Limb (tissue), 2 donors: Measurements from ENCODE around the gene SLC12A6.

Experiments
- DNase-seq, 2 donors: peaks; one replicate each; pipeline ENCODE4 v3.0.0-alpha.2; 2016; ENCODE audit errors: extremely low spot score in 2 of 2

The SLC12A6 gene

DNA sequence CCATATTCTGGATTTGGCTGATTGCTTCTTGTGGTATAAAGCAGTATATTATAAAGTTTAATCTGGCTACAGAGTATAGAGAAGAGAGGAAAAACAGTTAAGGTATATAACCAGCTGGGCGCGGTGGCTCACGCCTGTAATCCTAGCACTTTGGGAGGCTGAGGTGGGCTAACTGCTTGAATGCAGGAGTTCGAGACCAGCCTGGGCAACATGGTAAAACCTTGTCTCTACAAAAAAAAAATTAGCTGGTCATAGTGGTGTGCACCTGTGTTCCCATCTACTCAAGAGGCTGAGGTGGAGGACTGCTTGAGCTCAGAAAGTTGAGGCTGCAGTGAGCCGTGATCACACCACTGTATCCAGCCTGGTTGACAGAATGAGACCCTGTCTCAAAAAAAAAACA is 7.3 kb downstream of the SLC12A6 start:
- no peak for DNase-seq

- DNase-seq = no peak
These were observed 8.6 kb downstream of the SLC12A6 start for GRCh38 chr15:34329006-34329405.

DNA sequence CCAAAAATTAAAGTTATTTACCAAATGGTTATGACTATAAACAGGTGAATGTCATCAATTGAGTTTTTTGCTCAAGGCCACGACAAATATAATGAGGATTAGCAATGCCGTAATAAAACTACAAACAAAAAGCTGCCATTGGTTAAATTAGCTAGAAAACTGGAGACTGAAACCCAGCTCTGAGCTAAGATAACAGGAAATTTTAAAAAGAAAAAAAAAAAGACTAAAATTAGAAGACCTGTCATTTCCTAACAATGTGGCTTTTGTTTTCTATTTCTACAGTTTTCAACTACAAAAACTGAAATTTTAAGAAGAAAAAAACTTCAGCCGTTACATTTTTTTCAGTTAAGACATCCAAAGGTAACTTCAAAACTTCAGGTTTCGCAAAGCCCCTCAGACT is 9.7 kb downstream of the SLC12A6 start:
- DNase-seq = no peak

- no peak for DNase-seq
These were observed 12.2 kb downstream of the SLC12A6 start for GRCh38 chr15:34325368-34325767.

DNA sequence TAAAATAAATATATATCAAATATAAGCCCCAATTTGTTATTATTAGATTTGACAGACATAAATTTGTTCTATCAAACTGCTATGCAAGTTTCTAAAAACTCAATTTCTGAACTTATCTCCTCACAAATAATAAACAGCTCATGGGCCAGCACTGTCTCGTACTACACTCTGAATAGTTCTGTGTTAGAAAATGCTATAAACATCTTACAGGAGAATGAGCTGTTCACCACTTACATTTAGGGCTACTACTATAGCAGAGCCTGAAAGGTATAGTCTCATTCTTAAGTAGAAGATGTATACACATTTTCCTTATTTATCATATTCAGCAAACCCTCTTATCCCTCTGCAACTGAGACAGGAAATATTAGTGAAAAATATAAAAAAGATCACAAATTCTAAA is 12.6 kb downstream of the SLC12A6 start:
- no peak for DNase-seq

- no peak for DNase-seq
These were observed 14.4 kb downstream of the SLC12A6 start for GRCh38 chr15:34323217-34323616.

DNA sequence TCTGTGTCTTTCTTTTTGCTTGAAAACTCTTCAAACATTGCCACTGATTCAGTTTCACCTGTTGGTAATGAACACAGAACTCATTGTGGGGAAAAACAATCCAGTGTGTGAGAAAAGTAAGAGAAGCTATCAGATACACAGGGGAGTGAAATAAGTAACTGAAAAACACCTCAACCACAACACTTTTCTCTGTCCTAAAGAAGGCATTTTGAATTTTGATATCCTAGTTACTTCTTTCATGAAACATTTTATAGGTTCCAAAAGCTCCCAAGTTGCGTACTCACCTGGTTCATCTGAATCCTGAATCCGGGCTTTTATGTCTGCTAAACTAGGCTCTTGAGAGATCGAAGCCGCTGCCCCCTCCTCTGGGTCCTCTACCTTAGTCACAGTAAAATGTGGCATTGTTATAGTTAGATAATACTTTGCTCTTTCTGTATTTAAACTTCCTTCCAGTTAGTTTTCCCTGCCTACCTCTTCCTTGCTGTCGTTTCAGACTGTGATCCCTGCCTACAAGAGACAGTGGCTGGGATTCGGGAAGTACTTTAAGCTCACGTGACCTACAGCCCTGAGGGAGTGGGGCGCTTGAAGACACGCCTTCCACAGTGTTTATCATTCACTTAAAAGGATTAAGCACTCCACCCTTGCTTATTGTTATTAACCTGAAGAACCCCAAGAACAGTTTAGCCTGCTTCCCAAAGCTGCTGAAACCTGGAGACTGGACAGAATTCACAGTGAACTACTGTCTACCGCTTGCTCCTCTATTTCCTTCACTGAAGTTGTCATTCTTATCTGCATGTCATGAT is 19.1 kb downstream of the SLC12A6 start:
- DNase-seq = peak; percentile 29 to 54

DNA sequence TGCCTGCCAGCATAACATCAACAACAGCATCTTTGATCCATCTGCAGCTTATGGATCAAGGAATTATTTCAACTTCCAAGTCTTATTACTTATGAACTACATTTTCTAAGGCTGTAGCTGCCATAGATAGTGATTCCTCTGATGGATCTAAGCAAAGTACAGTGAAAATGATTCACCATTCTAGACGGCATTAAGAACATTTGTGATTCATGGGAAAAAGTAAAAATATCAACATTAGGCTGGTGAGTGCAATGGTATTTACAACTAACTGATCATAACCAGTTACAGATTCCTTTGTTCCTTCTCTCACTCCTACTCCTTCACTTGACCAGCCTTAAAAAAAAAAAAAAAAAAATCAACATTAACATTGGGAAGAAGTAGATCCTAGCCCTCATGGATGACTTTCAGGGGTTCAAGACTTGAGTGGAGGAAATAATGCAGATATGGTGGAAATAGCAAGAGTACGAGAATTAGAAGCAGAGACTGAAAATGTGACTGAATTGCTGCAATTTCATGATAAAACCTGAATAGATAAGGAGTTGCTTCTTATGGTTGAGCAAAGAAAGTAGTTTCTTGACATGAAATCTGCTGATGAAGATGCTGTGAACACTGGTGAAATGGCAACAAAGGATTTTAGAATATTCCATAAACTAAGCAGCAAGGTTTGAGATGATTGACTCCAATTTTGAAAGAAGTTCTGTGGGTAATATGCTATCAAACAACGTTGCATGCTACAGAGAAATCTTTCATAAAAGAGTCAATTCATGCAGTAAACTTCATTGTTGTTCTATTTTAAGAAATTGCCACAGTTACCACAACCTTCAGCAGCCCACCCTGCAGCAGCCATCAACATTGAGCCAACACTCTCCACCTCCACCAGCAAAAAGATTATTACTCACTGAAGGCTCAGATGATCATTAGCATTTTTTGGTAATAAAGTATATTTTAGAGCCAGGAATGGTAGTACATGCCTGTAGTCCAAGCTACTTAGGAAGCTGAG is 22.8 kb downstream of the SLC12A6 start:
- DNase-seq = no peak

DNA sequence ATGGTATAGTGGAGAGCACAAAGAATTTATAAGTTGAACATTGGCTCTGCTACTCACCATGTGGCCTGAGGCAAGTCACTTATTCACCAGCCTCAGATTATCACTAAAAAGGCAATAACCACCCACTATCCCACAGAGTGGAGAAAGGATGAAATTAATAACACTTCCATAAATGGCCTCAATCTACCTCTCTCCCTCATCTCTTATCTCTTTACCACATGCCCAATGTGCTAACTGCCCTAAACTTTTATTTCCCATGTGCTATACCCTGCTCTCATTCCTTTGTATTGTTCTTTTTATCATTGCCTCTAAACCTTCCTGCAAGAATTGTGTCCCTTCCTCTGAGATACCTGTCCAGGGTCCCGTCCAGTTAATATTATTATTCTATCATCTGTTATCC is 26.0 kb downstream of the SLC12A6 start:
- no peak for DNase-seq

- DNase-seq = no peak
These were observed 33.0 kb downstream of the SLC12A6 start for GRCh38 chr15:34304613-34305012.

- DNase-seq = no peak
These were observed 36.5 kb downstream of the SLC12A6 start for GRCh38 chr15:34301058-34301457.

DNA sequence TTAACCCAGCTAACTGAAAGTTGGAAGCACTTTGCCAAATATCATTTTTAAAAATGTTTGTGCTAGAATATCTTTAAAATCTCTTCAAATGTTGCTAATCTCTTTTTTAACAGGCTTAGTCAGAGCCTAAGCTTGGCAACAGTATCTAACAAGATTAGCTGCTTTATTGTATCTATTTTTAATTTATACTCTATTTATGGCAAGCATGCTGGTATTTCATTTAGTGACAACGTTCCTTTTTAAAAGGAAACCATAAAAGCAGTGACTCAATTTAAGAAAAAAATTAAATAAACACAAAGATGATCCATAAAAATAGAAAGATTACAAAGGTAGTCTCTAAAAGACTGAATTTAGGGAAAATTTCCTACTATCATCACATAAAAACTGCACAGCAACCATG is 40.5 kb downstream of the SLC12A6 start:
- DNase-seq = no peak

- DNase-seq = no peak
These were observed 45.0 kb downstream of the SLC12A6 start for GRCh38 chr15:34292621-34293020.

- DNase-seq = no peak
These were observed 52.6 kb downstream of the SLC12A6 start for GRCh38 chr15:34284937-34285336.

- no peak for DNase-seq
These were observed 55.2 kb downstream of the SLC12A6 start for GRCh38 chr15:34282384-34282783.

- DNase-seq = no peak
These were observed 57.4 kb downstream of the SLC12A6 start for GRCh38 chr15:34280193-34280592.

GRCh38 chr15:34279368-34279767 is 58.2 kb downstream of the SLC12A6 start:
- DNase-seq = no peak

DNA sequence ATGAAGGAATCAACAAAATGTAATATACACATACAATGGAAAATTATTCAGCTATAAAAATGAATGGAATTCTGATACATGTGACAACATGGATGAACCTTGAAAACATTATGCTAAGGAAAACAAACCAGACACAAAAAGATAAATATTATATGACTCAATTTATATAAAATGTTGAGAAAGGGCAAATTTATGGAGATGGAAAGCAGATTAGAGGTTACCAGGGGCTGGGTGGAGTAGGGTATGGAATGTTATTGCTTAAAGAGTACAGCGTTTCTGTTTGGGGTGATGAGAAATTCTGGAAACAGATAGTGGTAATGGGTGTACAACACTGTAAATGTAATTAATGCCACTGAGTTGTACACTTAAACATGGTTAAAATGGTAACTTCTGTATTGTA is 61.9 kb downstream of the SLC12A6 start:
- DNase-seq = no peak

GRCh38 chr15:34275154-34275553 is 62.4 kb downstream of the SLC12A6 start:
- DNase-seq = no peak

- DNase-seq = no peak
These were observed 66.1 kb downstream of the SLC12A6 start for GRCh38 chr15:34271493-34271892.

DNA sequence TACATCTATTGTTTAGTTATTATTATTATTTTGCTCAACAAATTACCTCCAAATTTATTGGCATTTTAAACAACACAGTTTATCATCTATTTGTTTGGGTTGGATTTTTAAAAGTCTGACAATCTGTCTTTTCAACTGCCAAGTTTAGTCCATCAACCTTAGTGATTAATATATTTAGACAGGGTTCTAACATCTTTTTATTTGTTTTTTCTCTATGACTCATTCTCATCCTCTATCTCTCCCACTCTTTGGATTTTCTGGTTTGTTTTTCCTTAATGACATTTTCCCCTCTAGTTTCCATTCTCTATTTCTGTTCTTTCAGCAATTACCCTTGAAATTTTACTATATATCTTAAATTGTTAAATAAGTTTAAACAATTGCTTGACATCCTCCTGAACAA is 70.8 kb downstream of the SLC12A6 start:
- no peak for DNase-seq

GRCh38 chr15:34264076-34264475 is 73.5 kb downstream of the SLC12A6 start:
- DNase-seq = no peak
